ENCODE data around the gene POC1A. TPM values are rescaled to one million over a fixed set of nuclear protein-coding genes. Genes with fewer than 3 reads are reported as not detected.

The POC1A gene
- total and polyA plus RNA-seq, 2 of the 8 experiments (the other 6 are each of a cell fraction or from before 2014, with no cell fraction given), result 35.7 to 39.2 TPM

DNA sequence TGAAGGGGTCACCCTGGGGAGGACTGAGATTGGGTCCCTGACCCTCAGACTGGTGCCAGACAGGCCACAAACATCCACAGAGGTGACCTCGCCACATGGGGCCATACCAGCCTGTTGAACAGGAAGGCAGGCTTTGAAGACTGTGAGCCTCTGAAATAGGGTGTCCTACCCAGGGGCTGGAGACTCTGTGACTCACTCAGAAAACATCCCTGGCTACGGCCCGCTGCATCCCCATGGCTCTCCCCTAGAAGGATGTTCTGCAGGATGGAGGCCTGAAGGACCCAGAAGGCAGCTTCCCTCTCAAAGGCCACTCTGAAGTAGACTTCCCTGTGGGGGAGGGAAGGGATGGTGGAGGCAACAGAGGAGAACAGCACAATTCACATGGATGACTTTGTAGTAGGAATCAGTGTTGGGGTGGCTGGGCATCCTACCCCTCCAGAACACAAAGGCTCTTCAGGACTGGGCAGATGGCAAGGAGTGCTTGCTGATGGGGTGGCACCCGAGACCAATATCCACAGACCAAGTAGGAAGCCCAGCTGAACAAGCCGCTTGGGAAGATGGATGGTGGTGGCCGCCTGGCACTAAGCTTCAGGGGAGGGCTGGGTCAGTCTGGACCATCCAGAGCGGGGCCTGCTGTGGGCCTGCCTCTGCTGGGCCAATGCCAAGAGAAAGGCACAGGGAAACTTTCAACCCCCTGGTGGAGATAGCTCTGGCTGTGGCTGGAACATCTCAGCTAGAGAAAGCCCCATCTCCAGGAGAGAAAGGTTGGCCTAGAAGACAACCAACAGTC is 60.3 kb downstream of the POC1A start:
- TF ChIP-seq GABPA (IDR thresholded peaks at IDR 0.05; ENCODE audit: borderline replicate concordance, insufficient read depth, low read length) (no peak), CEBPB (IDR thresholded peaks at IDR 0.05; ENCODE audit: low read depth, low read length) (no peak), RFX5 (IDR thresholded peaks at IDR 0.05; ENCODE audit: borderline replicate concordance, low read depth, low read length) (no peak), BRCA1 (IDR thresholded peaks at IDR 0.05; ENCODE audit: low read depth, low read length) (no peak), SP4 (IDR thresholded peaks at IDR 0.05; ENCODE audit: low read length) (no peak), TAF7 (optimal IDR thresholded peaks at IDR 0.05; ENCODE audit: borderline replicate concordance, low read depth, low read length) (no peak), TBP (IDR thresholded peaks at IDR 0.05; ENCODE audit: low read depth, low read length) (no peak), GTF2F1 (IDR thresholded peaks at IDR 0.05; ENCODE audit: borderline replicate concordance, low read depth, low read length) (no peak)
- TF ChIP-seq, protein P1, sequence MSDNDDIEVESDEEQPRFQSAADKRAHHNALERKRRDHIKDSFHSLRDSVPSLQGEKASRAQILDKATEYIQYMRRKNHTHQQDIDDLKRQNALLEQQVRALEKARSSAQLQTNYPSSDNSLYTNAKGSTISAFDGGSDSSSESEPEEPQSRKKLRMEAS (IDR thresholded peaks at IDR 0.05), result no peak
- no peak overlapping the region for H3K18ac ChIP-seq (ENCODE audit: extremely low read depth, low read length)
- no peaks in the 10 kb centered on the region for H3K4me1 ChIP-seq (replicated peaks in 1 of 4; ENCODE audit: control insufficient read depth in 3 of 4, insufficient read depth in 4 of 4, low read length in 3 of 4)
- no peak overlapping the region for H3K4me2 ChIP-seq (ENCODE audit: insufficient read depth in 1 of 2, low read depth in 2 of 2, low read length in 2 of 2)
- no peaks in the 10 kb centered on the region for H3K23me2 ChIP-seq (ENCODE audit: low read depth, low read length)
- H3K9me3 ChIP-seq (ENCODE audit: insufficient read depth in 2 of 2, low read depth in 1 of 2, low read length in 1 of 2), result no peaks in the 10 kb centered on the region
- 87% methylated on average over 7 of the region's 7 CpGs; no CpG with 5 or more reads in 1 of the 2 experiments for WGBS, 2 experiments (ENCODE audit: extremely low coverage in 1 of 2, insufficient coverage in 1 of 2, insufficient read length in 1 of 2, insufficient replicate concordance in 2 of 2, low coverage in 1 of 2, low lambda C conversion rate in 2 of 2, missing lambda C conversion rate in 1 of 2)
- ChIA-PET CTCF (ENCODE audit: partially characterized antibody) (interaction anchor here (0.9 to 3.7 kb wide), 11 partner anchors 12 to 93 kb away, joined by 3 to 24 read pairs (median 4); no protein-coding TSS in a partner anchor), POLR2A (ENCODE audit: partially characterized antibody) (interaction anchor here (1.0 kb wide), 1 partner anchor 12 kb away, joined by 4 read pairs; no protein-coding TSS in a partner anchor)
- no peak overlapping the region for H3K23ac ChIP-seq (ENCODE audit: insufficient read length)
- no peak overlapping the region for H2BK5ac ChIP-seq (ENCODE audit: low read depth, low read length)
- no peak overlapping the region for H3K27ac ChIP-seq (ENCODE audit: low read depth, low read length)
- H3K9ac ChIP-seq (replicated peaks in 1 of 4; ENCODE audit: extremely low read depth in 1 of 4, low read depth in 3 of 4, low read length in 3 of 4), result no peak overlapping the region
- no peak overlapping the region for H3K4ac ChIP-seq (replicated peaks; ENCODE audit: insufficient read length, low read depth, low read length)
- H3K14ac ChIP-seq (ENCODE audit: insufficient read length), result no peak overlapping the region
- H2BK20ac ChIP-seq (ENCODE audit: low read length), result no peak overlapping the region
- H3K79me2 ChIP-seq (ENCODE audit: control insufficient read depth in 1 of 2, insufficient read depth in 2 of 2, low read length in 2 of 2), result no peaks in the 10 kb centered on the region
- no peaks in the 10 kb centered on the region for H3K27me3 ChIP-seq (replicated peaks in 1 of 4; ENCODE audit: control insufficient read depth in 3 of 4, extremely low read depth in 1 of 4, insufficient read depth in 3 of 4, low read length in 3 of 4)
- H2BK120ac ChIP-seq (replicated peaks; ENCODE audit: low read depth, low read length), result no peak overlapping the region
- no peak overlapping the region for H2AK5ac ChIP-seq (ENCODE audit: low read depth, low read length)
- no peak overlapping the region for H2BK15ac ChIP-seq (ENCODE audit: low read length)
- no peaks in the 10 kb centered on the region for H3K79me1 ChIP-seq (ENCODE audit: low read depth, low read length)
- DNase-seq (ENCODE audit: low read depth in 1 of 2, low spot score in 2 of 2), result no peak
- H2BK12ac ChIP-seq (ENCODE audit: low read depth, low read length), result no peak overlapping the region
- H3K56ac ChIP-seq (replicated peaks; ENCODE audit: insufficient read length, low read depth, low read length), result no peak overlapping the region
- no peak overlapping the region for H3K4me3 ChIP-seq (ENCODE audit: extremely low read depth in 1 of 4, insufficient read depth in 2 of 4, low read depth in 3 of 4, low read length in 4 of 4)
- peaks cover 5 to 19% (median 12%) of the 10 kb centered on the region in 4 experiments; a peak in 5 of 8 replicates for H3K36me3 ChIP-seq (ENCODE audit: control insufficient read depth in 2 of 4, insufficient read depth in 4 of 4, low read length in 3 of 4)
- no peak overlapping the region for H4K5ac ChIP-seq (ENCODE audit: insufficient read length, low read depth, low read length)
- peaks cover 0 to 2% of the 10 kb centered on the region in 2 experiments for H4K20me1 ChIP-seq (replicated peaks in 1 of 2; ENCODE audit: control insufficient read depth in 1 of 2, insufficient read depth in 2 of 2, low read length in 2 of 2)
- H4K91ac ChIP-seq (replicated peaks; ENCODE audit: insufficient read length, low read length), result no peak overlapping the region
- no peak overlapping the region for H2AFZ ChIP-seq (ENCODE audit: low read length)
- no peak for FAIRE-seq
- no peak overlapping the region for H4K8ac ChIP-seq (ENCODE audit: extremely low read depth, insufficient read depth, low read length)

Data from H1 (cell line).